WTC11 (cell line): ENCODE results near the gene PANK4. TPM values are rescaled to one million over a fixed set of nuclear protein-coding genes. Genes with fewer than 3 reads are reported as not detected.

Source experiments
- ATAC-seq: fragments of 200-7000 bp; cut with Tn5 transposase; 2 replicates; pipeline ENCODE4 v1.10.0; 2021; ENCODE audit warnings: mild to moderate bottlenecking, moderate library complexity
- CTCF ChIA-PET: fragments of 300-600 bp; sonication (Branson Sonifier 250); formaldehyde crosslinking; loops from one replicate; lab custom pipeline; 2021; ENCODE audit warnings: antibody characterized with exemption; lab: Charles Lee
- POLR2A ChIA-PET: fragments of 350-600 bp; sonication (Branson Sonifier 250); formaldehyde crosslinking; loops from one replicate; lab custom pipeline; 2021; ENCODE audit warnings: antibody characterized with exemption; lab: Charles Lee
- DNase-seq: peaks from one replicate; pipeline ENCODE4 v3.0.0; 2021; ENCODE audit warnings: low spot score
- H3K27ac Mint-ChIP-seq: 2 replicates; pipeline ENCODE4 v1.8.0; 2021; ENCODE audit warnings: mixed read lengths
- H3K27me3 Mint-ChIP-seq: 2 replicates; pipeline ENCODE4 v1.8.0; 2021; ENCODE audit warnings: low read depth, mild to moderate bottlenecking, moderate library complexity, mixed read lengths
- H3K36me3 Mint-ChIP-seq: 2 replicates; pipeline ENCODE4 v1.8.0; 2021; ENCODE audit warnings: mixed read lengths
- H3K4me1 Mint-ChIP-seq: 2 replicates; pipeline ENCODE4 v1.8.0; 2022; ENCODE audit warnings: mixed read lengths
- H3K4me3 Mint-ChIP-seq: 2 replicates; pipeline ENCODE4 v1.8.0; 2021; ENCODE audit warnings: mild to moderate bottlenecking, moderate library complexity, mixed read lengths
- H3K9me3 Mint-ChIP-seq: 2 replicates; pipeline ENCODE4 v1.8.0; 2021; ENCODE audit warnings: mixed read lengths
- AFF4 ChIP-seq: sonication (generic); formaldehyde crosslinking; IDR thresholded peaks from 2 replicates; pipeline ENCODE4 v1.8.1; 2023; ENCODE audit warnings: mild to moderate bottlenecking, missing genetic modification reagents, borderline replicate concordance
- ATF2 ChIP-seq: sonication (generic); formaldehyde crosslinking; IDR thresholded peaks from 2 replicates; pipeline ENCODE4 v1.8.1; 2022; ENCODE audit warnings: low read depth, missing genetic modification reagents, borderline replicate concordance
- ATF6 ChIP-seq: sonication (generic); formaldehyde crosslinking; IDR thresholded peaks from 2 replicates; pipeline ENCODE4 v1.8.1; 2023; ENCODE audit warnings: mild to moderate bottlenecking, missing genetic modification reagents
- FOXP4 ChIP-seq: sonication (generic); formaldehyde crosslinking; IDR thresholded peaks from 2 replicates; pipeline ENCODE4 v1.8.0; 2022; ENCODE audit warnings: mild to moderate bottlenecking, missing genetic modification reagents
- MAX ChIP-seq: sonication (generic); formaldehyde crosslinking; IDR thresholded peaks from 2 replicates; pipeline ENCODE4 v1.8.0; 2022; ENCODE audit warnings: mild to moderate bottlenecking, missing genetic modification reagents
- NFYB ChIP-seq: sonication (generic); formaldehyde crosslinking; conservative IDR thresholded peaks from 2 replicates; pipeline ENCODE4 v1.8.0; 2022; ENCODE audit warnings: low read depth, missing genetic modification reagents
- OVOL2 ChIP-seq: fragments of 250-450 bp; sonication (Bioruptor Pico); IDR thresholded peaks from 2 replicates; pipeline ENCODE4 v1.9.0; 2021; ENCODE audit warnings: mild to moderate bottlenecking, borderline replicate concordance
- SOX15 ChIP-seq: fragments of 250-450 bp; sonication (Bioruptor Pico); IDR thresholded peaks from 2 replicates; pipeline ENCODE4 v1.9.0; 2021; ENCODE audit warnings: mild to moderate bottlenecking
- ZNF532 ChIP-seq: fragments of 250-450 bp; sonication (Bioruptor Pico); IDR thresholded peaks from 2 replicates; pipeline ENCODE4 v1.9.0; 2021; ENCODE audit warnings: mild to moderate bottlenecking, borderline replicate concordance
- ZNF671 ChIP-seq: fragments of 250-450 bp; sonication (Bioruptor Pico); IDR thresholded peaks from 2 replicates; pipeline ENCODE4 v1.8.0; 2021; ENCODE audit warnings: mild to moderate bottlenecking
- total RNA-seq: library from RNA; stranded (reverse); gene quantifications from 3 replicates; pipeline ENCODE4 v1.2.3, GENCODE V29; 2021

PANK4 gene
- total RNA-seq, 1 experiment from 2014 or later: 52.5 TPM

GRCh38 chr1:2504225-2504948, 22.0 kb downstream of the PANK4 start:
- CTCF ChIA-PET: interaction anchor here (0.7 to 1.5 kb wide), 5 partner anchors 11 to 78 kb away, joined by 3 to 5 read pairs (median 4); no protein-coding TSS in a partner anchor
- ATAC-seq: no peak
- no peak overlapping the region for H3K4me3 Mint-ChIP-seq
- no peaks in the 10 kb centered on the region for H3K4me1 Mint-ChIP-seq
- TF ChIP-seq ZNF532 (CRISPR knock-in tag) (no peak), AFF4 (CRISPR knock-in tag) (no peak), MAX (CRISPR knock-in tag) (no peak), ATF2 (CRISPR knock-in tag) (no peak), OVOL2 (CRISPR knock-in tag) (no peak), SOX15 (CRISPR knock-in tag) (no peak)
- TF ChIP-seq, all 79 proteins: peak for 0
- H3K27ac Mint-ChIP-seq: no peak overlapping the region
- POLR2A ChIA-PET: no interaction called here
- peaks cover 5% of the 10 kb centered on the region; the same call in 1 of the 2 replicates for H3K36me3 Mint-ChIP-seq
- no peaks in the 10 kb centered on the region for H3K9me3 Mint-ChIP-seq
- H3K27me3 Mint-ChIP-seq: no peaks in the 10 kb centered on the region
- no peak for DNase-seq

GRCh38 chr1:2503554-2504224, 22.7 kb downstream of the PANK4 start:
- CTCF ChIA-PET: interaction anchor here (0.7 to 1.5 kb wide), 5 partner anchors 11 to 77 kb away, joined by 3 to 5 read pairs (median 4); no protein-coding TSS in a partner anchor
- H3K27ac Mint-ChIP-seq: no peak overlapping the region
- no peaks in the 10 kb centered on the region for H3K9me3 Mint-ChIP-seq
- ATAC-seq (peak; percentile 25), DNase-seq (peak; percentile 31)
- POLR2A ChIA-PET: no interaction called here
- no peak overlapping the region for H3K4me3 Mint-ChIP-seq
- H3K4me1 Mint-ChIP-seq: no peaks in the 10 kb centered on the region
- no peaks in the 10 kb centered on the region for H3K27me3 Mint-ChIP-seq
- peaks cover 2% of the 10 kb centered on the region; the same call in 1 of the 2 replicates for H3K36me3 Mint-ChIP-seq
- TF ChIP-seq ATF6 (CRISPR knock-in tag) (no peak), NFYB (no peak), FOXP4 (CRISPR knock-in tag) (no peak), ZNF671 (CRISPR knock-in tag) (no peak)
